PC-3 (cell line): ENCODE results near the gene SLC6A3. TPM values are rescaled to one million over a fixed set of nuclear protein-coding genes. Genes with fewer than 3 reads are reported as not detected.

ENCODE experiments used
- ATAC-seq: fragments of 200-7000 bp; cut with Tn5 transposase; 2 replicates; pipeline ENCODE4 v1.9.1; 2020; ENCODE audit warnings: mild to moderate bottlenecking, moderate library complexity
- BruUV-seq: library from RNA; stranded (reverse); fragments of 400-500 nt; replicated peaks from 2 replicates; lab custom pipeline; 2021; lab: Mats Ljungman, UMichigan
- CTCF ChIA-PET: fragments of 300-600 bp; sonication (Branson Sonifier 250); formaldehyde crosslinking; loops from one replicate; lab custom pipeline; 2022; ENCODE audit warnings: antibody characterized with exemption; lab: Charles Lee
- POLR2A ChIA-PET: fragments of 300-600 bp; sonication (Branson Sonifier 250); formaldehyde crosslinking; loops from one replicate; lab custom pipeline; 2022; ENCODE audit warnings: antibody characterized with exemption; ENCODE audit not compliant: unreplicated experiment; lab: Charles Lee
- DNase-seq: peaks from one replicate; pipeline ENCODE4 v3.0.0-alpha.2; 2015
- H2AFZ ChIP-seq: fragments of 300-600 bp; sonication (generic); 2 replicates; pipeline ENCODE4 v1.6.0; 2016; ENCODE audit warnings: antibody characterized with exemption, low read length
- H3F3A ChIP-seq: fragments of 300-600 bp; sonication (generic); one replicate; pipeline ENCODE4 v1.6.0; 2017; ENCODE audit warnings: antibody characterized with exemption, low read length, control low read depth, mild to moderate bottlenecking; ENCODE audit not compliant: unreplicated experiment
- H3K27ac ChIP-seq: fragments of 300-600 bp; sonication (generic); 2 replicates; pipeline ENCODE4 v1.5.1; 2016; ENCODE audit warnings: mild to moderate bottlenecking, low read length
- H3K27me3 ChIP-seq: fragments of 300-600 bp; sonication (generic); 2 replicates; pipeline ENCODE4 v1.6.1; 2016; ENCODE audit warnings: low read length, mixed read lengths
- H3K36me3 ChIP-seq: fragments of 300-600 bp; sonication (generic); 2 replicates; pipeline ENCODE4 v1.6.1; 2016; ENCODE audit warnings: low read depth, mixed run types, low read length, mixed read lengths
- H3K4me1 ChIP-seq: fragments of 300-600 bp; sonication (generic); 2 replicates; pipeline ENCODE4 v1.5.1; 2016; ENCODE audit warnings: low read length; ENCODE audit not compliant: insufficient read depth
- H3K4me2 ChIP-seq: fragments of 300-600 bp; sonication (generic); 2 replicates; pipeline ENCODE4 v1.6.0; 2016; ENCODE audit warnings: low read length
- H3K4me3 ChIP-seq: fragments of 300-600 bp; sonication (generic); 2 replicates; pipeline ENCODE4 v1.5.1; 2016; ENCODE audit warnings: mild to moderate bottlenecking, low read length, mixed read lengths
- H3K79me2 ChIP-seq: fragments of 300-600 bp; sonication (generic); 2 replicates; pipeline ENCODE4 v1.6.1; 2017; ENCODE audit warnings: low read length, mixed read lengths
- H3K9ac ChIP-seq: fragments of 300-600 bp; sonication (generic); 2 replicates; pipeline ENCODE4 v1.6.0; 2016; ENCODE audit warnings: mild to moderate bottlenecking, low read length
- H3K9me2 ChIP-seq: fragments of 300-600 bp; sonication (generic); replicated peaks from 2 replicates; pipeline ENCODE4 v1.6.1; 2016; ENCODE audit warnings: mixed run types, low read length, mixed read lengths
- H3K9me3 ChIP-seq: fragments of 300-600 bp; sonication (generic); 2 replicates; pipeline ENCODE4 v1.6.1; 2016; ENCODE audit warnings: low read length, mixed read lengths
- H4K20me1 ChIP-seq: fragments of 300-600 bp; sonication (generic); 2 replicates; pipeline ENCODE4 v1.6.1; 2016; ENCODE audit warnings: low read length, mixed read lengths
- CTCF ChIP-seq: fragments of 300-600 bp; sonication (generic); conservative IDR thresholded peaks from 2 replicates; pipeline ENCODE4 v1.5.1; 2017; ENCODE audit warnings: antibody characterized with exemption, low read depth, mild to moderate bottlenecking, low read length
- EZH2 ChIP-seq: fragments of 300-600 bp; sonication (generic); IDR thresholded peaks from one replicate; pipeline ENCODE4 v1.6.1; 2017; ENCODE audit warnings: antibody characterized with exemption, mild to moderate bottlenecking, low read length; ENCODE audit not compliant: unreplicated experiment
- EZH2phosphoT487 ChIP-seq: fragments of 300-600 bp; sonication (generic); IDR thresholded peaks from 2 replicates; pipeline ENCODE4 v1.6.1; 2018; ENCODE audit warnings: mild to moderate bottlenecking, antibody characterized with exemption, low read length, borderline replicate concordance
- intact Hi-C: fragments of 100-400 bp; cut with micrococcal nuclease; formaldehyde crosslinking; loops from 2 replicates; pipeline ENCODE4 v1.9.0; 2023
- total RNA-seq: library from RNA; depleted of rRNA; stranded (reverse); fragments of >200 nt; gene quantifications from 2 replicates; pipeline ENCODE4 v1.2.3, GENCODE V29; 2014

Gene SLC6A3
- total RNA-seq, 1 experiment from 2014 or later = not detected

- H3K4me3 ChIP-seq = no peak overlapping the region
- no peak overlapping the region for H2AFZ ChIP-seq
- H3K27me3 ChIP-seq = no peaks in the 10 kb centered on the region
- TF ChIP-seq EZH2 (no peak), CTCF (no peak), EZH2phosphoT487 (no peak)
- intact Hi-C loops = no loop called here
- H3K36me3 ChIP-seq = peaks cover 56% of the 10 kb centered on the region
- DNase-seq (no peak), ATAC-seq (no peak)
- H3K27ac ChIP-seq = no peak overlapping the region
- H3K9me3 ChIP-seq = no peaks in the 10 kb centered on the region
- POLR2A ChIA-PET = no interaction called here
- H3K79me2 ChIP-seq = 0 out of 2 replicates have a peak, but pooled peaks cover 4% of the 10 kb centered on the region
- CTCF ChIA-PET = no interaction called here
- no TSS peak for BruUV-seq
- H3K4me1 ChIP-seq = peaks cover 12% of the 10 kb centered on the region
- H3K4me2 ChIP-seq = no peak overlapping the region
- no peak overlapping the region for H3K9ac ChIP-seq
- H3K9me2 ChIP-seq = no peaks in the 10 kb centered on the region
- no peaks in the 10 kb centered on the region for H3F3A ChIP-seq
- H4K20me1 ChIP-seq = no peaks in the 10 kb centered on the region
Observed at GRCh38 chr5:1486271-1486670, 41.0 kb upstream of the SLC6A3 start.

- no peak for TF ChIP-seq EZH2phosphoT487
- no peak for TF ChIP-seq EZH2
- TF ChIP-seq CTCF = no peak
- H3K9ac ChIP-seq = no peak overlapping the region
- no peak for ATAC-seq
- no peaks in the 10 kb centered on the region for H3K9me2 ChIP-seq
- no peak for DNase-seq
- ChIA-PET POLR2A (no interaction called here), CTCF (no interaction called here)
- H3K27me3 ChIP-seq = no peaks in the 10 kb centered on the region
- H3K4me1 ChIP-seq = peaks cover 12% of the 10 kb centered on the region
- no peaks in the 10 kb centered on the region for H3F3A ChIP-seq
- H3K27ac ChIP-seq = no peak overlapping the region
- H4K20me1 ChIP-seq = no peaks in the 10 kb centered on the region
- intact Hi-C loops = no loop called here
- H3K4me3 ChIP-seq = no peak overlapping the region
- BruUV-seq = no TSS peak
- no peak overlapping the region for H2AFZ ChIP-seq
- H3K9me3 ChIP-seq = no peaks in the 10 kb centered on the region
- no peak overlapping the region for H3K4me2 ChIP-seq
- peaks cover 52% of the 10 kb centered on the region for H3K36me3 ChIP-seq
- H3K79me2 ChIP-seq = 0 out of 2 replicates have a peak, but pooled peaks cover 4% of the 10 kb centered on the region
Observed at GRCh38 chr5:1485579-1486118, 40.4 kb upstream of the SLC6A3 start.
